ENCODE measurements around the gene TP53INP2. TPM values are rescaled to one million over a fixed set of nuclear protein-coding genes. Genes with fewer than 3 reads are reported as not detected.

Gene TP53INP2
- total and polyA plus RNA-seq, 9 of the 15 experiments (the other 6 are each of a cell fraction or from before 2014, with no cell fraction given), result 0.43 to 5.0 (median 1.3) TPM

DNA sequence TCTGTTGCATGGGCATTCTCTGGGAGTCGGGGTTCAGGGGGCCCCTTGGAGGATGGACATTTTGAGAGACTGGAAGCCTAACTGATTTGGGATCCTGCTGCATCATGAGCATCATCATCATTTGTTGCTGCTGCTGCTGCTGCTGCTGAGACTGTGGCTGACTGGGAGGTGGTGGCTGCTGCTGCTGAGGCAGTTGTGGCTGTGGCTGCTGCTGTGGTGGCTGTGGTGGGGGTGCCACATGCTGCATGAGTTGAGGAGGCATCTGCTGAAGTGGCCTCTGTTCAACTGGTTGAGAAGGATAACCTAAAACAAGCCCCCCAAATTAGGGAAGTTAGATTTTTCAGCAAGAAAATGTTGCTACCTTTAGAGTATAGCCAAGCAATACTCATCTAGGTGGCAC lies 38.9 kb downstream of the TP53INP2 start:
- Histone ChIP-seq H3K4me1 (replicated peaks in 1 of 2; ENCODE audit: control insufficient read depth in 2 of 2, insufficient read depth in 2 of 2, low read length in 2 of 2) (no peaks in the 10 kb centered on the region), H3K27me3 (ENCODE audit: control insufficient read depth in 2 of 2, insufficient read depth in 2 of 2, low read length in 2 of 2) (no peaks in the 10 kb centered on the region), H3K79me2 (ENCODE audit: control insufficient read depth, insufficient read depth, low read length) (no peaks in the 10 kb centered on the region), H4K20me1 (replicated peaks; ENCODE audit: control insufficient read depth, insufficient read depth, low read length) (no peaks in the 10 kb centered on the region), H3K9me3 (replicated peaks; ENCODE audit: control insufficient read depth, insufficient read depth, low read depth, low read length) (no peaks in the 10 kb centered on the region), H3K4me2 (ENCODE audit: insufficient read depth, low read length) (no peak overlapping the region), H3K9me1 (ENCODE audit: control insufficient read depth, insufficient read depth, low read length) (no peaks in the 10 kb centered on the region), H2AFZ (ENCODE audit: low read depth, low read length) (no peak overlapping the region), H3K36me3 (ENCODE audit: control insufficient read depth, insufficient read depth, low read length) (peaks cover 61% of the 10 kb centered on the region; the same call in 1 of the 3 replicates), H3K9ac (ENCODE audit: insufficient read depth in 1 of 2, low read depth in 2 of 2, low read length in 2 of 2) (no peak overlapping the region), H3K4me3 (no peak overlapping the region), H3K27ac (ENCODE audit: extremely low read depth, low read depth, low read length) (no peak overlapping the region)
- WGBS (ENCODE audit: insufficient coverage, low coverage, missing lambda C conversion rate), result 100% methylated on average over 1 of the region's 1 CpG
- POLR2A ChIA-PET, result no interaction called here
- FAIRE-seq, result no peak
- no TSS peak for BruUV-seq (replicated peaks)
- intact Hi-C loops (cut with micrococcal nuclease), result no loop called here
- in situ Hi-C loops (cut with MboI), result no loop called here
- CTCF ChIA-PET (ENCODE audit: low intra/inter-chr PET ratio), result no interaction called here
- DNase-seq (ENCODE audit: extremely low read depth in 1 of 4, low spot score in 3 of 4), result no peak
- no peak for ATAC-seq
- TF ChIP-seq TCF7L2 (IDR thresholded peaks at IDR 0.05; ENCODE audit: low read depth, low read length) (no peak), RBM39 (optimal IDR thresholded peaks at IDR 0.05; ENCODE audit: low read depth, low read length) (no peak), SAFB2 (IDR thresholded peaks at IDR 0.05; ENCODE audit: borderline replicate concordance, low read depth, low read length, severe bottlenecking) (no peak), RAD51 (IDR thresholded peaks at IDR 0.05; ENCODE audit: borderline replicate concordance, low read depth) (no peak), MTA3 (IDR thresholded peaks at IDR 0.05; ENCODE audit: borderline replicate concordance) (no peak)
- TF ChIP-seq, protein P1, sequence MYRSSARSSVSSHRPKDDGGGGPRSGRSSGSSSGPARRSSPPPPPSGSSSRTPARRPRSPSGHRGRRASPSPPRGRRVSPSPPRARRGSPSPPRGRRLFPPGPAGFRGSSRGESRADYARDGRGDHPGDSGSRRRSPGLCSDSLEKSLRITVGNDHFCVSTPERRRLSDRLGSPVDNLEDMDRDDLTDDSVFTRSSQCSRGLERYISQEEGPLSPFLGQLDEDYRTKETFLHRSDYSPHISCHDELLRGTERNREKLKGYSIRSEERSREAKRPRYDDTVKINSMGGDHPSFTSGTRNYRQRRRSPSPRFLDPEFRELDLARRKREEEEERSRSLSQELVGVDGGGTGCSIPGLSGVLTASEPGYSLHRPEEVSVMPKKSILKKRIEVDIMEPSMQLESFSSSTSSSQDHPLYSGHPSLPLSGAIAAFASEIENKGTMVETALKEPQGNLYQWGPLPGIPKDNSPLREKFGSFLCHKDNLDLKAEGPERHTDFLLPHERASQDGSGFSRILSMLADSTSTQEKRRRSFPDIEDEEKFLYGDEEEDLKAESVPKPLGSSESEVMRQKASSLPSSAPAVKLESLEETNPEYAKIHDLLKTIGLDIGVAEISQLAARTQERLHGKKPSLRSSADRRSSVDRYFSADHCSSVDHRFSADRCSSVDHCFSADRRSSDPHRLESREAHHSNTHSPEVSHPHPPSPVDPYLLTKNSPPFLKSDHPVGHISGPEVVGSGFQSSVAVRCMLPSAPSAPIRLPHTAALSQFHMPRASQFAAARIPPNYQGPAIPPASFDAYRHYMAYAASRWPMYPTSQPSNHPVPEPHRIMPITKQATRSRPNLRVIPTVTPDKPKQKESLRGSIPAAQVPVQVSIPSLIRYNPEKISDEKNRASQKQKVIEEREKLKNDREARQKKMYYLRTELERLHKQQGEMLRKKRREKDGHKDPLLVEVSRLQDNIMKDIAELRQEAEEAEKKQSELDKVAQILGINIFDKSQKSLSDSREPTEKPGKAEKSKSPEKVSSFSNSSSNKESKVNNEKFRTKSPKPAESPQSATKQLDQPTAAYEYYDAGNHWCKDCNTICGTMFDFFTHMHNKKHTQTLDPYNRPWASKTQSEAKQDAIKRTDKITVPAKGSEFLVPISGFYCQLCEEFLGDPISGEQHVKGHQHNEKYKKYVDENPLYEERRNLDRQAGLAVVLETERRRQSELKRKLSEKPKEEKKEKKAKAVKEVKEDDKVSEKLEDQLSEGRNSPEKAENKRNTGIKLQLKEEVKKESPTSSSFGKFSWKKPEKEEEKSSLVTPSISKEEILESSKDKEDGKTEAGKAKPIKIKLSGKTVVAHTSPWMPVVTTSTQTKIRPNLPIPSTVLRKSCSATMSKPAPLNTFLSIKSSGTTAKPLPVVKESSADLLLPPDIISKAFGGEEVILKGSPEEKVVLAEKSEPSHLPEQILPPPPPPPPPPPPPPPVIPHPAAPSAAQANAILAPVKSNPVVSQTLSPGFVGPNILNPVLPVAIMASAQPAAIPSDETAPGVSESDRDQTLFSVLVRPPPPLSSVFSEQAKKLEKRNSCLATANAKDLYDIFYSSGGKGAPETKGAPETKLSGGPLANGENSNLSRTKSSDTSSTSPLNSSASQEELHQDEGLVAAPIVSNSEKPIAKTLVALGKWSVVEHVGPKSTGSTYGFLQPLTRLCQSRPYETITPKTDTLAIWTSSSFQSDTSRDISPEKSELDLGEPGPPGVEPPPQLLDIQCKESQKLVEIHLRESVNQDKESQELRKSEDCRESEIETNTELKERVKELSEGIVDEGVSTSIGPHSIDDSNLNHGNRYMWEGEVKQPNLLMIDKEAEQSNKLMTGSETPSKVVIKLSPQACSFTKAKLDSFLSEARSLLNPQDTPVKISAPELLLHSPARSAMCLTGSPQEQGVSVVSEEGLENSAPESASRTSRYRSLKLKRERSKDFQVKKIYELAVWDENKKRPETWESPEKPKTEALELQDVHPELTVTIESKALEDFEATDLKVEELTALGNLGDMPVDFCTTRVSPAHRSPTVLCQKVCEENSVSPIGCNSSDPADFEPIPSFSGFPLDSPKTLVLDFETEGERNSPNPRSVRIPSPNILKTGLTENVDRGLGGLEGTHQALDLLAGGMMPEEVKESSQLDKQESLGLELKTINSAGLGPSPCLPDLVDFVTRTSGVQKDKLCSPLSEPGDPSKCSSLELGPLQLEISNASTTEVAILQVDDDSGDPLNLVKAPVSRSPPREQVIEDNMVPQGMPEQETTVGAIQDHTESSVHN (IDR thresholded peaks at IDR 0.05; ENCODE audit: borderline replicate concordance in 1 of 2, low read depth in 1 of 2), result no peak
- TF ChIP-seq, protein P2, sequence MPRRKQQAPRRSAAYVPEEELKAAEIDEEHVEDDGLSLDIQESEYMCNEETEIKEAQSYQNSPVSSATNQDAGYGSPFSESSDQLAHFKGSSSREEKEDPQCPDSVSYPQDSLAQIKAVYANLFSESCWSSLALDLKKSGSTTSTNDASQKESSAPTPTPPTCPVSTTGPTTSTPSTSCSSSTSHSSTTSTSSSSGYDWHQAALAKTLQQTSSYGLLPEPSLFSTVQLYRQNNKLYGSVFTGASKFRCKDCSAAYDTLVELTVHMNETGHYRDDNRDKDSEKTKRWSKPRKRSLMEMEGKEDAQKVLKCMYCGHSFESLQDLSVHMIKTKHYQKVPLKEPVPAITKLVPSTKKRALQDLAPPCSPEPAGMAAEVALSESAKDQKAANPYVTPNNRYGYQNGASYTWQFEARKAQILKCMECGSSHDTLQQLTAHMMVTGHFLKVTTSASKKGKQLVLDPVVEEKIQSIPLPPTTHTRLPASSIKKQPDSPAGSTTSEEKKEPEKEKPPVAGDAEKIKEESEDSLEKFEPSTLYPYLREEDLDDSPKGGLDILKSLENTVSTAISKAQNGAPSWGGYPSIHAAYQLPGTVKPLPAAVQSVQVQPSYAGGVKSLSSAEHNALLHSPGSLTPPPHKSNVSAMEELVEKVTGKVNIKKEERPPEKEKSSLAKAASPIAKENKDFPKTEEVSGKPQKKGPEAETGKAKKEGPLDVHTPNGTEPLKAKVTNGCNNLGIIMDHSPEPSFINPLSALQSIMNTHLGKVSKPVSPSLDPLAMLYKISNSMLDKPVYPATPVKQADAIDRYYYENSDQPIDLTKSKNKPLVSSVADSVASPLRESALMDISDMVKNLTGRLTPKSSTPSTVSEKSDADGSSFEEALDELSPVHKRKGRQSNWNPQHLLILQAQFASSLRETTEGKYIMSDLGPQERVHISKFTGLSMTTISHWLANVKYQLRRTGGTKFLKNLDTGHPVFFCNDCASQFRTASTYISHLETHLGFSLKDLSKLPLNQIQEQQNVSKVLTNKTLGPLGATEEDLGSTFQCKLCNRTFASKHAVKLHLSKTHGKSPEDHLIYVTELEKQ (CRISPR knock-in tag; IDR thresholded peaks at IDR 0.05), result no peak
- TF ChIP-seq, protein P3, sequence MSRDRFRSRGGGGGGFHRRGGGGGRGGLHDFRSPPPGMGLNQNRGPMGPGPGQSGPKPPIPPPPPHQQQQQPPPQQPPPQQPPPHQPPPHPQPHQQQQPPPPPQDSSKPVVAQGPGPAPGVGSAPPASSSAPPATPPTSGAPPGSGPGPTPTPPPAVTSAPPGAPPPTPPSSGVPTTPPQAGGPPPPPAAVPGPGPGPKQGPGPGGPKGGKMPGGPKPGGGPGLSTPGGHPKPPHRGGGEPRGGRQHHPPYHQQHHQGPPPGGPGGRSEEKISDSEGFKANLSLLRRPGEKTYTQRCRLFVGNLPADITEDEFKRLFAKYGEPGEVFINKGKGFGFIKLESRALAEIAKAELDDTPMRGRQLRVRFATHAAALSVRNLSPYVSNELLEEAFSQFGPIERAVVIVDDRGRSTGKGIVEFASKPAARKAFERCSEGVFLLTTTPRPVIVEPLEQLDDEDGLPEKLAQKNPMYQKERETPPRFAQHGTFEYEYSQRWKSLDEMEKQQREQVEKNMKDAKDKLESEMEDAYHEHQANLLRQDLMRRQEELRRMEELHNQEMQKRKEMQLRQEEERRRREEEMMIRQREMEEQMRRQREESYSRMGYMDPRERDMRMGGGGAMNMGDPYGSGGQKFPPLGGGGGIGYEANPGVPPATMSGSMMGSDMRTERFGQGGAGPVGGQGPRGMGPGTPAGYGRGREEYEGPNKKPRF (IDR thresholded peaks at IDR 0.05; ENCODE audit: low read depth, low read length), result no peak
